HG03439 (cell line): Measurements from ENCODE around the gene ARTN.

Experiments used
- ATAC-seq: cut with Tn5 transposase; IDR thresholded peaks from one replicate; pipeline ENCODE4 v1.9.1; 2021; ENCODE audit warnings: mild to moderate bottlenecking, moderate library complexity; ENCODE audit not compliant: unreplicated experiment

ARTN gene

GRCh38 chr1:43933386-43934100, at the start of gene ARTN:
Gene ARTN (plus strand): TSS chr1:43933801. CDS start chr1:43935657, 1,856 bp downstream.
- no peak for ATAC-seq

DNA sequence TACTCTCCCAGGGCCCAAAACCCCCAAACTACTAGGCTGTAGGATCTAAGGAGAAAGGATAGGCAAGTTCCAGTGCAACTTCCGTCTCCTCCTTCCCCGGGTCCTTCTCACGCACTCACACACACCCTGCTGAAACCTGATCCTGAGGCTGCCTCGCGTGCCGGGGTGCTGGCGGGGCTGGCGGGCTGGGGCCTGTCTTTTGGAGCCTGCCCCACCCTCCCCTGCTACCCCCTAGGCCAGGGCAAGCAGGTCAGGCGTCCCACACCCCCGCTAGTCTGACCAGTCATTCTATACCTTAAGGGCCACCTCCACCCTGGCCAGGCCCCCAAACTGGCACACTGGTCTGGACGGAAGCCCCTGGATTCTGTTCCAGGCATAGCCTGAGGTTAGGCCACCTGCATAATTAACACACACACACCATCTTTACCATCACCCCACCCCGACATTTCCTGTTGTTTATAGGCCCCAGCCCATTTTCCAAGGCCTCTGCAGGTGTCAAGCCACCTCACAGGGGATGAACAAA, 48.3 kb upstream of the ARTN start:
- ATAC-seq = no peak

DNA sequence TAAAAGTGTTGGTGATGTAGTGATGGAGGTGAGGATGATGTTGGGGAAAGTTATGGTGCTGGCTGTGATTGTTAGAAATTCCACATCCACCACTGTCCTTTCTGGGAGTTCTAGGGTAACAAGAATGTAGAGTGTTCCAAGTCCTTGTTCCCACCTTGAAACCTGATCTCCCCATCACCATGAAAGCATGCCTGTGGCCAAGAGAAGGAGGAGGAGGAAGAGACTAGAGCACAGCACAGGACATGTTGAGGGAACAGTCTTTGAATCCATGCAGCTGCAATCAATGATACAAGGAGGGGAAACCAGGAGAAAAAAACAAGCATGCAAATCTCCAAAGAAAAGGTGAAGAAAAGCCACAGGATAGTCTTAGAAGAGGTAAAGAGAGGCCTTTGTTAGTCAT, 45.9 kb upstream of the ARTN start:
- no peak for ATAC-seq

- ATAC-seq = no peak
Observed at GRCh38 chr1:43890815-43891214, 42.8 kb upstream of the ARTN start.

DNA sequence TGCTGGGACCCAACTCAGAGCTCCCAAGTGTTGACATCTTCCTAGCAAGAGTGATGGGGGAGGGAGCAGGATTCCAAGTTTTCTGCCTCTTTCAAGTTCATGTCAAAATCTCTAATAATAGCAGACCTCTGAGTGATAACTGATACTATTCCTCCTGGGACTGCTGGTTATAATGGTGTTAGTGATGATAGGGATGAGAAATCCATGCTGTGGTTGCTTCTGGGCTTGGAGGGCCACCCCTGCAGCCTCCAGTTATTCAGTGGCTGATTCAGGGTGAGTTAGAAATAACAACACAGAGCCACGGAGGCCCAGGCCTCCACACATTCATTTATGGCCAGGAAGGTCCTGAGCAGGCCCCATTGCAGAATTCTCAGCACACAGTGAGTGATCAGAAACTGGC, 40.6 kb upstream of the ARTN start:
- ATAC-seq = no peak

DNA sequence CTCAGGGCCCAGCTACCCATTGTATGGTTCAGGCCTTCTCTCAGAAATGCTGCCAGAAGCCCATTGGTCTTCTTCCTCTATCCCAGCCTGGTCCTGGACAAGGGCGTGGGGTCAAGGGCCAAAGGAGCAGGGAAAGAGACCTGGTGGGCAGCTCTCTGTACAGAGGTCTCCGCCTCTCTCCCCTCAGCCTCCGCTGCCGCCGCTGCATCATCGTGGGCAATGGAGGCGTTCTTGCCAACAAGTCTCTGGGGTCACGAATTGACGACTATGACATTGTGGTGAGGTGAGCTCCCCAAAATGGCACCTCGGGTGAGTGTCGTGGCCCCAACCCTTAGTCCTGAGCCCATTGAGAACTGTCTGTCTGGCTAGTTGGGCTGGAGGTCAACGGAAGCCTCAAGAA, 34.6 kb upstream of the ARTN start:
- ATAC-seq = no peak

DNA sequence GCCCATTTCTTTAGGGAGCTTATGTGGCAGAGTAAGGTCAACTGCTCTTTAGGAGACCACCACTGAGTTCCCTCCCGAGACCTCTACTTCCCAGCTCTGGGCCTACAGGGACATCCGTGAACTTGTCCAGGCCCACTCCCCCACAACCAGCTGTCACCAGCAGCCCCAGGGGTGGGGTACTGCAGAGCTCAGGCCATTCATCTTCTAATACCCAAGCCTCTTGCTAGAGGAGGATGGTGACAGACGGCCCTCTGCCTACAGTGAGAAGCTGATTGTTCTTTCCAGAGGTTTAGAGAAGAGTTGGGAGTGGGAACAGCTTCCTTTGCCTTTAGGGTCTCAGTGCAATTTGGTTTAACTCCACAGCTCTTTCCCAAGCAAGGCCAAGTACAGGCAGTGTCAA, 33.2 kb upstream of the ARTN start:
- ATAC-seq = no peak

DNA sequence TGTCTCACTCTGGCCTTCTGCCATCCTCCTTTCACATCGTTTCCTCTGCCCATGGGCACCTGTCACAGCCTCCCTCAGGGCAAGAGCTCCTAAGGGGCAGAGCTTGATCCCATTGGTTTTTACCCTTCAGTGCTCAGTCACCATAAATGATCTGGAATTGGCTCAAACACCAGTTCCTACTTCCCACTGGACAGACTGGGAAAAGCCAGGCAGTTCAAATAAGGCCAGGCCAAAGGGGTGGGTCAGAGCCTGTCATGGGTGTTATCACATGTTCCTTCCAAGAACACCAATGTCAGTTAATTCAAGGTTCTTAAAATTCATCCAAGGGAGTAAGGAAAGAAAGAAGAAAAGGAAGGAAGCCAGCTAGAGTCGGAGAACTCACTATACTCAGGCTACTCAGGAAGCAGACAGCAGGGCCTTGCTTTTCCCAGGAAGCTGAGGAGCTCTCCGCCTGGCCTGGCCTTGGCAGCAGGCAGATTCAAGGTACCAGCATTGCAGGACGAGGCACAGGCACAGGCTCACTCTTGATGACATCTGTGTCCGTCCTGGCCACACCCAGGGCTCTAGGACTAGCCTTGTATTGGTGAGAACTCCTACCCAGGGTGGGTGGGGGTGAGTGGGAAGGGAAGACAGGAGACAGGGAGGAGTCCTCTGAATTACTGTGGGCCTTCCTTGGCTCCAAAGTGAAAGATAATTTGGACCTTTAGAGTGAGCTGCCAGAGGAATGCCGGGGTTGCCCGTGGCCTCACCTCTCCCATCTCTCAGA, 32.2 kb upstream of the ARTN start:
- ATAC-seq = no peak

DNA sequence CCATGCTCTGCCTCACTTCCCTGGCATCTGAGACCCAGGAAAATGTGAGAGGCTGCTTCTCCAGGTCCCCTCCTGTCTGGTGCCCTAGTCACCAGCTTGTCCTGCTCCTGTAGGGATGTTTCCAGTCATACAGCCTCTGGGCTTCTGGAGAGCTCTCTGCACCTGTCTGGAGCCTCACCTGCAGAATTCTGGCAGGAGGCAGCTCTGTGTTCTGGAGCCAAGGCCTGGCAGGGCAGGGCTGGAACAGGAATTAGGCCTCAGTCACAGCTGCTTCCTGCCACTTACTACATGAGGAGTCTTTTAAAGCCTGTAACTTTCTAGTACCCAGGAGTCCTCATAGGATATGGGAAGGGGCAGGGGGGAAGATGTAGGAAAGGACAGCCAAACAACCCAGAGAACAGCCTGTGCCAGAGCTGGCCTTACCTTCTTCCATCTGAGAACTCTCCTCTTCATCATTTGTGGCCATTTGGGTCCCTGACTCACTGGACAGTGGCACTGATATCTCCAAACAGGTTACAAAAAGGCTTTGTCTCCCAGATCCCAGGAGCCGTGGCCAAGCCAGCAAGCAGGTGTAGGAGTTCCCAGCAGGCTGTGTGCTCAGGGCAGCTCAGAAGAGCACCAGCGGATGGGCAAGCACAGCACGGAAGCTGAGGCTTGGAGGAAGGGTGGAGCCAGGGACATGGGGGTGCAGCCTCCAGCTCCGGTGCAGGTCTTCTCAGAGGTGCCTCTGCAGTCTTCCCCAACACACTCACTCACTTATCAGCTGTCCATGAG, 31.4 kb upstream of the ARTN start:
- ATAC-seq = no peak

GRCh38 chr1:43904660-43905551, 28.7 kb upstream of the ARTN start:
- no peak for ATAC-seq

- ATAC-seq = no peak
Observed at GRCh38 chr1:43908226-43908625, 25.4 kb upstream of the ARTN start.

GRCh38 chr1:43908858-43909257, 24.7 kb upstream of the ARTN start:
- ATAC-seq = no peak

- no peak for ATAC-seq
Observed at GRCh38 chr1:43910343-43910742, 23.3 kb upstream of the ARTN start.

DNA sequence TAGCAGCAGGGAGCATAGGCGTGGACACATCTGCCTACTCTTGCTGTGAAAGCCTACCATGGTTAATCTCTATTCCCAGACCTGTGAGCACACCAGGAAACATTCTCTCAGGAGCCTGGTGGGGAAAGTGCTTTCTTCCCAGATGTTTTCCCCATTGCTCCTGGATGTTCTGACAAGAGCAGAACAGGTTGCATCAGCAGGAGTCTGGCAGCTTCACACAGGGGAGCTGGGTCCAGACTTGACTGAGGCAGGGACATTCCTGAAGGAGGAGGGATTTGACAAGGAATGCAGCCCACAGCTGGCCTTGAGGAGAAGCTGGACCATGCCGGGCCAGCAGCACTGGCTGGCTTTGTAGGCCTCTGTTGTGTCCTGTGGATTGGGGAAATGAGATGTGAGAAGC, 21.0 kb upstream of the ARTN start:
- ATAC-seq = no peak

- no peak for ATAC-seq
Observed at GRCh38 chr1:43913051-43913501, 20.5 kb upstream of the ARTN start.

DNA sequence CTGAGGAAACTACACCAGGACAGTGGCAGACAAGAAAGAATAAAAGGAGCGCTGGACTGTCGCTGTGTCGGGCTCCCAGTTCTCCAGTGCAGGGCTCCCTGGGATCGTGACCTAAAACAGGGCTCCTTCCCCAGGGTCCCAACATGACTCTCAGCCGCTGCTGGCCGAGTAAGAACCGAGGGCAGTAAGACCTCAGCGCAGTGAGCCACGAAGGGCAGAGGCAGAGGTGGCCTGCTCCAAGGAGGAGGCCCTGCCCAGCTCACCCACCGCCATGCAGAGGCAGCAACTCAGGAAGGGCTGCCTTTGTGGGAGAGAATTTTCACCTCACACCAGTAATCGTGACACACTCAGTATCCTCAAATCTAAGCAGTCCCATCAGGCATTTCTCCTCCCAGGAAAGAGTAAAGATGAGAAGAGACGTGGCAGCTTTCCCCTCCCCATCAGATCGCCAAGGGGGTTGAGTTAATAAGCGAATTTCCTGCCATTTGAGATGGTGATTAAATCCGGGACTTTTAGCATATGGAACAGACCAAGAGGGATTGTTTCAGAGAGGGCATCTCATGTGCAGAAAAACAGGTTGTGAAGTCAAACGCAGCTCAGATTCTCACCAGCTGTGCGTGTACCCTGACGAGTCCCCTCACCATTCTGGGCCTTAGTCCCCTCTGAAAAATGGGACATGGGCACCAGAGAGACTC, 19.8 kb upstream of the ARTN start:
- ATAC-seq = no peak

DNA sequence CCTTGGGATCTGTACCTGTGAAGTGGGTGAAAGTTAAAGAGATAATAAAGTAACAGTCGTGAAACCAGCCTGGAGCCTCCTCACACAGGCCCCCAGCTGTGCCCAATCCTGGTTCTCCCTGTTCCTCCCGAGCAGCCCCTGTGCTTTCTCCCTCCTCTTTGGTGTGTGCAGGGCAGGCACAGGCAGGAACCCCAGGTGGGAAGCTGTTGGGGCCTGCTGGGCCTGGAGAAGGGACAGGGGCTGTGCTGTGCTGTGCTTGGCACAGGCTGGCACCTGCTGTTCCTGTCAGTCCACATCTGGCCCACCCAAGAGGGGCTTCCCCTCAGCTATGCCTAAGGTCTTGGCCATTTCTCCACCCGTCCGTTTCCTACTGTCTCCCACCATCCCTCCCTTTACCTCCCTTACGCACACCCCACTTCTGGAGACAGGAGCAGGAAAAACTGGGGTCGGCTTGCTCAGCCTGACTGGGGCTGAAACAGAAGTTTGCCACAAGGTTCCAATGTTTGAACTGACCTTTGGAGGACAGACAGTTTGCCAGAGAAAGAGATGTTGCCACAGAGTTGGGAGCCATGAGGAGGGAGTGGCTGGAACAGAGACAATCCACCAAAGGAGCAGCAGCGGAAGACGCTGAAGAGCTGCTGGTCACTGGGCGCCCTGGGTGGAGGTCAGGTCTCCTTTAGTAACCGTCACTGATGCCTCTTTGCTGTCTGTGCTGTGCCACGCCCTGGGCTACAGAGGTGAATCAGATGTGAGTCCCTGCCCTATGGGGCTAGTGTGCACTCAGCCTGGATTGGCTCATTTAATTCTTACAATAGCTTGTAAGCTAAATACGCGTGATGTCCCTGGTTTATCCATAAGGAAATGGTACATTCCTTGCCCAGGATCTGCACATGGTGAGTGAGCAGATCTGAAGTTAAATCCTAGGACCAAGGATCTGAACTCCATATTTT, 18.8 kb upstream of the ARTN start:
- ATAC-seq = no peak

- ATAC-seq = no peak
Observed at GRCh38 chr1:43919906-43920305, 13.7 kb upstream of the ARTN start.

DNA sequence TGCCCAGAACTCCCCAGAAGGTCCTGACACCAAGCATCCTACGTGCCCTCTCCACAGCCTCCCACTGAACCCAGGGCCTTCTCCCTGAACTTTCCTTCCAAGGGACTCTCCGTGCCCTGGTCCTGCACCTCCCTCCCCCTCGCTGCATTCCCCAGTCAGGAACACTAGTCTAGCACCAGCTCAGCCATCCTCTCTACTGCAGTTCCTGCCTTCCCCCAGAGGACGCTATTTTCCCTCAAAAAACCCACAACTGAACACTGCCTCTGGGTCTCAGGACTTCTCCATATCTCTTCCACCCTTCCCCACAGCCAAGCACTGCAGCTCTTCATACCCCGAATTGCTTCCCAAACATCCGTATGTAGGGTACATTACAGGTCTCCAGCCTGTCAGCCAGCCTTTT, 12.6 kb upstream of the ARTN start:
- ATAC-seq = no peak
